Measurements from ENCODE around the gene RALGAPA2. TPM values are rescaled to one million over a fixed set of nuclear protein-coding genes. Genes with fewer than 3 reads are reported as not detected.

The RALGAPA2 gene
- total RNA-seq, 1 experiment from 2014 or later = 9.8 TPM

DNA sequence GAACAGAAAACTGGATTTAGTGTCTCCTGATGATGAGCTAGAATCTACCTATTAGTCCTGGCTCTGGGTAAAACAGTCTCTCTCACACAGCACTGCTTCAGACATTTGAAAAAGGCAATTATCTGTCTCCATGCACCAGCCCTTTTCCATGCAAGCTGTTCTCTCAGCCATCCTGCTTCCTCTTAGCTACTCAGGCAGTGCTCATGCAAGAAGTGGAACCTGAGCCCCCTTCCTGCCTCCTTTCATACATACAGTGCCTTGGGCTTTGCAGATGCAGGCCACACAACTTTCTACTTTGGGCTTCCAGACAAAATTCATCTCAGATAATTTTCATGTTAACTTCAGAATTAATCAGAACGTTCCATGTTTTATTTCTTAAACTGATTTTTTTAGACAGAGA, 151.3 kb downstream of the RALGAPA2 start:
- intact Hi-C loops (cut with micrococcal nuclease) = no loop called here
- DNase-seq (no peak), ATAC-seq (no peak)
- H3K27me3 ChIP-seq (ENCODE audit: low read length) = no peaks in the 10 kb centered on the region
- no peak overlapping the region for H3K4me2 ChIP-seq (ENCODE audit: low read length)
- BruUV-seq (replicated peaks) = no TSS peak
- no peaks in the 10 kb centered on the region for H3K9me3 ChIP-seq (ENCODE audit: low read length)
- no peaks in the 10 kb centered on the region for H3F3A ChIP-seq (ENCODE audit: low read length, unreplicated experiment)
- H3K27ac ChIP-seq (ENCODE audit: low read length) = no peak overlapping the region
- no peaks in the 10 kb centered on the region for H4K20me1 ChIP-seq (ENCODE audit: low read length)
- H3K79me2 ChIP-seq (ENCODE audit: low read length) = no peaks in the 10 kb centered on the region
- H3K36me3 ChIP-seq (ENCODE audit: low read depth, low read length) = no peaks in the 10 kb centered on the region
- POLR2A ChIA-PET (ENCODE audit: unreplicated experiment) = no interaction called here
- no peak overlapping the region for H3K9ac ChIP-seq (ENCODE audit: low read length)
- CTCF ChIA-PET = interaction anchor here (1.0 kb wide), 1 partner anchor 478 kb away, joined by 6 read pairs; no protein-coding TSS in a partner anchor
- H3K9me2 ChIP-seq (replicated peaks; ENCODE audit: low read length) = no peaks in the 10 kb centered on the region
- no peak overlapping the region for H2AFZ ChIP-seq (ENCODE audit: low read length)
- TF ChIP-seq EZH2phosphoT487 (IDR thresholded peaks at IDR 0.05; ENCODE audit: borderline replicate concordance, low read length) (no peak), EZH2 (IDR thresholded peaks at IDR 0.05; ENCODE audit: low read length, unreplicated experiment) (no peak)
- TF ChIP-seq, protein P1, sequence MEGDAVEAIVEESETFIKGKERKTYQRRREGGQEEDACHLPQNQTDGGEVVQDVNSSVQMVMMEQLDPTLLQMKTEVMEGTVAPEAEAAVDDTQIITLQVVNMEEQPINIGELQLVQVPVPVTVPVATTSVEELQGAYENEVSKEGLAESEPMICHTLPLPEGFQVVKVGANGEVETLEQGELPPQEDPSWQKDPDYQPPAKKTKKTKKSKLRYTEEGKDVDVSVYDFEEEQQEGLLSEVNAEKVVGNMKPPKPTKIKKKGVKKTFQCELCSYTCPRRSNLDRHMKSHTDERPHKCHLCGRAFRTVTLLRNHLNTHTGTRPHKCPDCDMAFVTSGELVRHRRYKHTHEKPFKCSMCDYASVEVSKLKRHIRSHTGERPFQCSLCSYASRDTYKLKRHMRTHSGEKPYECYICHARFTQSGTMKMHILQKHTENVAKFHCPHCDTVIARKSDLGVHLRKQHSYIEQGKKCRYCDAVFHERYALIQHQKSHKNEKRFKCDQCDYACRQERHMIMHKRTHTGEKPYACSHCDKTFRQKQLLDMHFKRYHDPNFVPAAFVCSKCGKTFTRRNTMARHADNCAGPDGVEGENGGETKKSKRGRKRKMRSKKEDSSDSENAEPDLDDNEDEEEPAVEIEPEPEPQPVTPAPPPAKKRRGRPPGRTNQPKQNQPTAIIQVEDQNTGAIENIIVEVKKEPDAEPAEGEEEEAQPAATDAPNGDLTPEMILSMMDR (conservative IDR thresholded peaks at IDR 0.05; ENCODE audit: low read depth, low read length) = no peak
- no peak overlapping the region for H3K4me3 ChIP-seq (ENCODE audit: low read length)
- no peaks in the 10 kb centered on the region for H3K4me1 ChIP-seq (ENCODE audit: insufficient read depth, low read length)

DNA sequence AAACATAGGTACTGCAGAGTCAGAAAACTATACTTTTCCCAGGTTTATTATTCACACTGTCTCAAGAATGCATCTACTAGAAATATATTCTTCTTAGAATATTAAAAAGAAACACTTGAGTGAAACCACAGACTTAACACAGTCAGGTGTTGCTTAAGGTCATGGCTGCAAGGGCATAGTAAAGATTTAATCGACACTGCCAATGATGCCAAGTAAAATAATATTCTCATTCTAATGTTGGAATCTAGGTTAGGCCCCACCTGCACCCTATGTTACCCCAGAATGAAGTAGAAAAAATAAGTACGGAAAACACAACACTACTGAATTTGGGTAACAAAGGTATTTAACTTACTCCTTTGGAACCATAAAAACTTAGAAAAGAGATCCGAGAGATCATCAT, 155.0 kb downstream of the RALGAPA2 start:
- ChIA-PET POLR2A (ENCODE audit: unreplicated experiment) (no interaction called here), CTCF (no interaction called here)
- Histone ChIP-seq H3K9ac (ENCODE audit: low read length) (no peak overlapping the region), H3K79me2 (ENCODE audit: low read length) (no peaks in the 10 kb centered on the region), H3K27me3 (ENCODE audit: low read length) (no peaks in the 10 kb centered on the region), H3K4me2 (ENCODE audit: low read length) (no peak overlapping the region), H3K4me1 (ENCODE audit: insufficient read depth, low read length) (no peaks in the 10 kb centered on the region), H3K4me3 (ENCODE audit: low read length) (no peak overlapping the region), H3K36me3 (ENCODE audit: low read depth, low read length) (no peaks in the 10 kb centered on the region), H4K20me1 (ENCODE audit: low read length) (no peaks in the 10 kb centered on the region), H3K27ac (ENCODE audit: low read length) (no peak overlapping the region), H3K9me2 (replicated peaks; ENCODE audit: low read length) (no peaks in the 10 kb centered on the region), H2AFZ (ENCODE audit: low read length) (no peak overlapping the region), H3K9me3 (ENCODE audit: low read length) (no peaks in the 10 kb centered on the region), H3F3A (ENCODE audit: low read length, unreplicated experiment) (no peaks in the 10 kb centered on the region)
- intact Hi-C loops (cut with micrococcal nuclease) = no loop called here
- TF ChIP-seq, protein P1 (conservative IDR thresholded peaks at IDR 0.05; ENCODE audit: low read depth, low read length) = no peak
- TF ChIP-seq EZH2 (IDR thresholded peaks at IDR 0.05; ENCODE audit: low read length, unreplicated experiment) (no peak), EZH2phosphoT487 (IDR thresholded peaks at IDR 0.05; ENCODE audit: borderline replicate concordance, low read length) (no peak)
- no TSS peak for BruUV-seq (replicated peaks)
- DNase-seq = no peak
- no peak for ATAC-seq

DNA sequence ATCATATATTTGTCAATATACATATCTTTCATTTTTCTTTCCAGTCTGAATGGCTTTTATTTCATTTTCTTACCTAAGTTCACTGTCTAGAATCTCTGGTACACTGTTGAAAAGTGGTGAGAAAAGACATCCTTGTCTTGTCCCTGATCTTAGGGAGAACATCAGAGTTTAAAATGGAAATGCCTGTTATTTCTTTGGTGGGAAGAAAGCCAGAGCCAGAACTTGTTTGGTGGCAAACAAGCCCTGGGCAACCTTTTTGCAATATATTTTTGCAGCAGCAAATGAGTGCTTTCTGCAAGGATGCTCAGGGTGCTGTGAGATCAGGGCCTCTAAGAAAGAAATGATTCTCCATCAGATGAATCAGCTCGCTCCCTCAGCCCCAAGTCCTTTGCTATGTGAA, 156.6 kb downstream of the RALGAPA2 start:
- intact Hi-C loops (cut with micrococcal nuclease) = no loop called here
- no peaks in the 10 kb centered on the region for H3K9me3 ChIP-seq (ENCODE audit: low read length)
- TF ChIP-seq, protein P1 (conservative IDR thresholded peaks at IDR 0.05; ENCODE audit: low read depth, low read length) = no peak
- TF ChIP-seq EZH2 (IDR thresholded peaks at IDR 0.05; ENCODE audit: low read length, unreplicated experiment) (no peak), EZH2phosphoT487 (IDR thresholded peaks at IDR 0.05; ENCODE audit: borderline replicate concordance, low read length) (no peak)
- H4K20me1 ChIP-seq (ENCODE audit: low read length) = no peaks in the 10 kb centered on the region
- no peak overlapping the region for H3K4me2 ChIP-seq (ENCODE audit: low read length)
- peaks cover 15% of the 10 kb centered on the region for H3K4me1 ChIP-seq (ENCODE audit: insufficient read depth, low read length)
- H3F3A ChIP-seq (ENCODE audit: low read length, unreplicated experiment) = no peaks in the 10 kb centered on the region
- POLR2A ChIA-PET (ENCODE audit: unreplicated experiment) = no interaction called here
- H3K27ac ChIP-seq (ENCODE audit: low read length) = no peak overlapping the region
- CTCF ChIA-PET = no interaction called here
- H3K9ac ChIP-seq (ENCODE audit: low read length) = no peak overlapping the region
- BruUV-seq (replicated peaks) = no TSS peak
- H3K9me2 ChIP-seq (replicated peaks; ENCODE audit: low read length) = no peaks in the 10 kb centered on the region
- DNase-seq (no peak), ATAC-seq (no peak)
- no peak overlapping the region for H3K4me3 ChIP-seq (ENCODE audit: low read length)
- H3K79me2 ChIP-seq (ENCODE audit: low read length) = no peaks in the 10 kb centered on the region
- no peak overlapping the region for H2AFZ ChIP-seq (ENCODE audit: low read length)
- H3K27me3 ChIP-seq (ENCODE audit: low read length) = no peaks in the 10 kb centered on the region
- no peaks in the 10 kb centered on the region for H3K36me3 ChIP-seq (ENCODE audit: low read depth, low read length)
